Limb (tissue), 2 donors: ENCODE results near the gene ADIPOR2.
"Not testable (repeated sequence)": the region's sequence is repeated elsewhere in the genome, so short reads cannot be mapped to it uniquely, and the experiment has no call there.

Source experiments
- DNase-seq, 2 donors: peaks; one replicate each; pipeline ENCODE4 v3.0.0-alpha.2; 2016; ENCODE audit errors: extremely low spot score in 2 of 2

Gene ADIPOR2

GRCh38 chr12:1703771-1704722, 13.2 kb downstream of the ADIPOR2 start:
- DNase-seq: no peak

GRCh38 chr12:1705774-1706631, 15.1 kb downstream of the ADIPOR2 start:
- DNase-seq: no peak

- DNase-seq: no peak
Observed at GRCh38 chr12:1706632-1706980, 15.7 kb downstream of the ADIPOR2 start.

GRCh38 chr12:1707051-1707450, 16.2 kb downstream of the ADIPOR2 start:
- no peak for DNase-seq

GRCh38 chr12:1709968-1710367, 19.1 kb downstream of the ADIPOR2 start:
- DNase-seq: not testable (repeated sequence)

GRCh38 chr12:1710870-1711269, 20.0 kb downstream of the ADIPOR2 start:
- not testable (repeated sequence) for DNase-seq

GRCh38 chr12:1711536-1712211, 20.8 kb downstream of the ADIPOR2 start:
- not testable (repeated sequence) for DNase-seq

GRCh38 chr12:1712305-1712704, 21.4 kb downstream of the ADIPOR2 start:
- DNase-seq: not testable (repeated sequence)

- DNase-seq: not testable (repeated sequence)
Observed at GRCh38 chr12:1712852-1713251, 22.0 kb downstream of the ADIPOR2 start.

- DNase-seq: not testable (repeated sequence)
Observed at GRCh38 chr12:1713783-1714348, 23.0 kb downstream of the ADIPOR2 start.

GRCh38 chr12:1715459-1715858, 24.6 kb downstream of the ADIPOR2 start:
- not testable (repeated sequence) for DNase-seq

GRCh38 chr12:1716215-1716862, 25.5 kb downstream of the ADIPOR2 start:
- no peak for DNase-seq

- no peak for DNase-seq
Observed at GRCh38 chr12:1716911-1717310, 26.0 kb downstream of the ADIPOR2 start.

GRCh38 chr12:1719139-1719538, 28.3 kb downstream of the ADIPOR2 start:
- no peak for DNase-seq

- DNase-seq: no peak
Observed at GRCh38 chr12:1720494-1720893, 29.6 kb downstream of the ADIPOR2 start.

- DNase-seq: no peak
Observed at GRCh38 chr12:1723721-1724120, 32.9 kb downstream of the ADIPOR2 start.

GRCh38 chr12:1724250-1724649, 33.4 kb downstream of the ADIPOR2 start:
- DNase-seq: no peak

- DNase-seq: no peak
Observed at GRCh38 chr12:1726753-1727152, 35.9 kb downstream of the ADIPOR2 start.

- DNase-seq: no peak
Observed at GRCh38 chr12:1728824-1729223, 38.0 kb downstream of the ADIPOR2 start.

GRCh38 chr12:1731019-1731687, 40.3 kb downstream of the ADIPOR2 start:
- DNase-seq: no peak
